Hepatocyte (in vitro differentiated cells): ENCODE measurements around the gene PROZ. TPM values are rescaled to one million over a fixed set of nuclear protein-coding genes. Genes with fewer than 3 reads are reported as not detected.

Source experiments
- DNase-seq: peaks from one replicate; pipeline ENCODE4 v3.0.0-alpha.2; 2016; ENCODE audit warnings: low spot score
- H2AFZ ChIP-seq: fragments of 200-600 bp; sonication (generic); 2 replicates; pipeline ENCODE4 v1.6.0; 2016; ENCODE audit warnings: antibody characterized with exemption, mild to moderate bottlenecking
- H3K27ac ChIP-seq: fragments of 200-600 bp; sonication (generic); 2 replicates; pipeline ENCODE4 v1.5.1; 2016; ENCODE audit warnings: mild to moderate bottlenecking
- H3K27me3 ChIP-seq: fragments of 200-600 bp; sonication (generic); 2 replicates; pipeline ENCODE4 v1.6.1; 2016
- H3K36me3 ChIP-seq: fragments of 200-600 bp; sonication (generic); replicated peaks from 2 replicates; pipeline ENCODE4 v1.5.1; 2016; ENCODE audit warnings: low read depth; ENCODE audit not compliant: insufficient read depth
- H3K4me1 ChIP-seq: fragments of 200-600 bp; sonication (generic); 2 replicates; pipeline ENCODE4 v1.5.1; 2016; ENCODE audit warnings: mild to moderate bottlenecking, moderate library complexity; ENCODE audit not compliant: insufficient read depth
- H3K4me2 ChIP-seq: fragments of 200-600 bp; sonication (generic); 2 replicates; pipeline ENCODE4 v1.6.0; 2016
- H3K4me3 ChIP-seq: fragments of 200-600 bp; sonication (generic); 2 replicates; pipeline ENCODE4 v1.5.1; 2016; ENCODE audit warnings: mild to moderate bottlenecking
- H3K79me2 ChIP-seq: fragments of 200-600 bp; sonication (generic); 2 replicates; pipeline ENCODE4 v1.6.0; 2017; ENCODE audit warnings: mild to moderate bottlenecking
- H3K9me2 ChIP-seq: fragments of 200-600 bp; sonication (generic); replicated peaks from 2 replicates; pipeline ENCODE4 v1.6.0; 2017; ENCODE audit warnings: mild to moderate bottlenecking; ENCODE audit not compliant: insufficient read depth
- H3K9me3 ChIP-seq: fragments of 200-600 bp; sonication (generic); 2 replicates; pipeline ENCODE4 v1.5.1; 2016; ENCODE audit warnings: low read depth, mild to moderate bottlenecking
- H4K20me1 ChIP-seq: fragments of 200-600 bp; sonication (generic); 2 replicates; pipeline ENCODE4 v1.6.0; 2016; ENCODE audit warnings: mild to moderate bottlenecking; ENCODE audit not compliant: insufficient read depth, poor library complexity, severe bottlenecking
- EZH2 ChIP-seq: fragments of 200-600 bp; sonication (generic); IDR thresholded peaks from 2 replicates; pipeline ENCODE4 v1.6.1; 2016; ENCODE audit warnings: antibody characterized with exemption, mild to moderate bottlenecking, borderline replicate concordance
- EZH2phosphoT487 ChIP-seq: fragments of 200-600 bp; sonication (generic); IDR thresholded peaks from one replicate; pipeline ENCODE4 v1.6.1; 2018; ENCODE audit warnings: antibody characterized with exemption, mild to moderate bottlenecking, low read depth, moderate library complexity; ENCODE audit not compliant: unreplicated experiment, severe bottlenecking
- WGBS: methylation state at CpG from one replicate; pipeline ENCODE4 v1.1.6; 2016; ENCODE audit warnings: low lambda C conversion rate; ENCODE audit errors: missing lambda C conversion rate; 5-methylcytosine and 5-hydroxymethylcytosine counted together
- polyA plus RNA-seq: library from polyadenylated mRNA; unstranded; fragments of >200 nt; fragmentation: Nextera tagmentation; extraction: Ambion mirVana; gene quantifications from 2 replicates; pipeline ENCODE4 v1.2.1, GENCODE V29; 2016
- total RNA-seq: library from RNA; depleted of rRNA; stranded (reverse); fragments of >200 nt; gene quantifications from 2 replicates; pipeline ENCODE4 v1.2.3, GENCODE V29; 2014
- TF ChIP-seq, protein P1 (sequence below): fragments of 200-600 bp; sonication (generic); IDR thresholded peaks from 2 replicates; pipeline ENCODE4 v1.5.1; 2016; ENCODE audit warnings: antibody characterized with exemption, mild to moderate bottlenecking; ENCODE audit not compliant: poor library complexity

The PROZ gene
- total and polyA plus RNA-seq, 2 experiments from 2014 or later = 4.7 TPM

- Histone ChIP-seq H3K4me3 (no peak overlapping the region), H3K9me2 (no peaks in the 10 kb centered on the region), H3K27me3 (no peaks in the 10 kb centered on the region), H3K79me2 (peaks cover 5% of the 10 kb centered on the region), H3K36me3 (peaks cover 5% of the 10 kb centered on the region), H3K4me1 (no peaks in the 10 kb centered on the region), H2AFZ (no peak overlapping the region), H3K4me2 (no peak overlapping the region), H3K9me3 (no peaks in the 10 kb centered on the region), H4K20me1 (no peaks in the 10 kb centered on the region), H3K27ac (no peak overlapping the region)
- TF ChIP-seq, protein P1, sequence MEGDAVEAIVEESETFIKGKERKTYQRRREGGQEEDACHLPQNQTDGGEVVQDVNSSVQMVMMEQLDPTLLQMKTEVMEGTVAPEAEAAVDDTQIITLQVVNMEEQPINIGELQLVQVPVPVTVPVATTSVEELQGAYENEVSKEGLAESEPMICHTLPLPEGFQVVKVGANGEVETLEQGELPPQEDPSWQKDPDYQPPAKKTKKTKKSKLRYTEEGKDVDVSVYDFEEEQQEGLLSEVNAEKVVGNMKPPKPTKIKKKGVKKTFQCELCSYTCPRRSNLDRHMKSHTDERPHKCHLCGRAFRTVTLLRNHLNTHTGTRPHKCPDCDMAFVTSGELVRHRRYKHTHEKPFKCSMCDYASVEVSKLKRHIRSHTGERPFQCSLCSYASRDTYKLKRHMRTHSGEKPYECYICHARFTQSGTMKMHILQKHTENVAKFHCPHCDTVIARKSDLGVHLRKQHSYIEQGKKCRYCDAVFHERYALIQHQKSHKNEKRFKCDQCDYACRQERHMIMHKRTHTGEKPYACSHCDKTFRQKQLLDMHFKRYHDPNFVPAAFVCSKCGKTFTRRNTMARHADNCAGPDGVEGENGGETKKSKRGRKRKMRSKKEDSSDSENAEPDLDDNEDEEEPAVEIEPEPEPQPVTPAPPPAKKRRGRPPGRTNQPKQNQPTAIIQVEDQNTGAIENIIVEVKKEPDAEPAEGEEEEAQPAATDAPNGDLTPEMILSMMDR = no peak
- no peak for TF ChIP-seq EZH2phosphoT487
- TF ChIP-seq EZH2 = no peak
- no peak for DNase-seq
- 95% methylated on average over 4 of the region's 4 CpGs for WGBS
Measured at GRCh38 chr13:113182046-113182445, 23.6 kb downstream of the PROZ start.

GRCh38 chr13:113183450-113184129 is 25.1 kb downstream of the PROZ start:
- Histone ChIP-seq H3K9me2 (no peaks in the 10 kb centered on the region), H3K4me1 (no peaks in the 10 kb centered on the region), H3K9me3 (no peaks in the 10 kb centered on the region), H4K20me1 (no peaks in the 10 kb centered on the region), H3K27me3 (no peaks in the 10 kb centered on the region), H2AFZ (no peak overlapping the region), H3K79me2 (peaks cover 5% of the 10 kb centered on the region), H3K36me3 (peaks cover 5% of the 10 kb centered on the region), H3K27ac (peak overlapping the region; percentile 11), H3K4me3 (no peak overlapping the region), H3K4me2 (no peak overlapping the region)
- WGBS = 81% methylated on average over 14 of the region's 14 CpGs
- no peak for DNase-seq
- no peak for TF ChIP-seq EZH2phosphoT487
- no peak for TF ChIP-seq EZH2
- TF ChIP-seq, protein P1 = no peak

DNA sequence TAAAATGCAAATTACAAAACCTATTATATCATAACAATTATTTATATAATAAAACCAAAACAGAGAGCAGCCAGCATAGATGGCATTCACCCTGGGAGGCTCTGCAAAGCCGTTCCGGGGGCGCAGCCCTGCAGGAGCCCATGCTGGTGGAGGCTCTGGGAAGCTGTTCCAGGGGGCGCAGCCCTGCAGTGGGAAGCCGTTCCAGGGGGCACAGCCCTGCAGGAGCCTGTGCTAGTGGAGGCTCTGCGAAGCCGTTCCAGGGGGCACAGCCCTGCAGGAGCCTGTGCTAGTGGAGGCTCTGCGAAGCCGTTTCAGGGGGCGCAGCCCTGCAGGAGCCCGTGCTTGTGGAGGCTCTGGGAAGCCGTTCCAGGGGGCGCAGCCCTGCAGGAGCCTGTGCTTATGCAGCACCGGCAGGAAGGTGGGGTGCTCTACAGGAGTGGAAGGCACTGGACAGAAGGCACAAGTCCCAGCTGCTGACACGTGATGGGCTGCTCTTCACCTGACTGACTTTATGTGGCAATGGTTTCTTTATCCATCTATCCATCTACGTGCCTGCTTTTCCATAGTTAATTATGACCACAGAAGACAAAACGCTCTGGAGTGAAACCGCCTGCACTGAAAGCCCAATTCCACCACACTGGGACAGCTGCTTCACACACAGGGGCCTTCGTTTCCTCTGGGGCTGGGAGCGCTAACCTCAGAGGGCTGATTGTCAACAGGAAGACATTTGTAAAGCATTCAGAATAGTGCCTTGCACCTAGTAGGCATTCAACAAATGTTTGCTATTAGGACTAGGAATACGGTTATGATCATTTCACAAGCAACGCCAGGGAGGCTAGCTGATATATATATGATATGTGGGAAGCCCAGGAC is 26.4 kb downstream of the PROZ start:
- Histone ChIP-seq H3K36me3 (peaks cover 5% of the 10 kb centered on the region), H3K79me2 (peaks cover 5% of the 10 kb centered on the region), H3K9me3 (no peaks in the 10 kb centered on the region), H4K20me1 (no peaks in the 10 kb centered on the region), H3K27me3 (no peaks in the 10 kb centered on the region), H3K4me1 (no peaks in the 10 kb centered on the region), H3K9me2 (no peaks in the 10 kb centered on the region), H3K4me2 (no peak overlapping the region), H3K4me3 (no peak overlapping the region), H2AFZ (no peak overlapping the region), H3K27ac (no peak overlapping the region)
- 95% methylated on average over 22 of the region's 22 CpGs for WGBS
- TF ChIP-seq EZH2phosphoT487 = no peak
- DNase-seq = no peak
